Memory B cell (primary cell): Measurements from ENCODE around the gene BBLN.
"Not testable (repeated sequence)": the region's sequence is repeated elsewhere in the genome, so short reads cannot be mapped to it uniquely, and the experiment has no call there.

Experiments used
- ATAC-seq: fragments of 150-1000 bp; cut with Tn5 transposase; 2 replicates; pipeline ENCODE4 v1.10.0; 2021; ENCODE audit warnings: low read depth, mild to moderate bottlenecking, moderate library complexity
- DNase-seq, 2 donors: peaks; one replicate each; pipeline ENCODE4 v3.0.0; 2022; ENCODE audit warnings: low spot score in 2 of 2
- H3K27ac Mint-ChIP-seq: one replicate; pipeline ENCODE4 v1.8.0; 2022; ENCODE audit warnings: mild to moderate bottlenecking, moderate library complexity, mixed read lengths
- H3K27me3 Mint-ChIP-seq: one replicate; pipeline ENCODE4 v1.8.0; 2022; ENCODE audit warnings: mixed read lengths
- H3K36me3 Mint-ChIP-seq: one replicate; pipeline ENCODE4 v1.8.0; 2022; ENCODE audit warnings: mild to moderate bottlenecking, mixed read lengths
- H3K4me1 Mint-ChIP-seq: one replicate; pipeline ENCODE4 v1.8.0; 2022; ENCODE audit warnings: mixed read lengths
- H3K4me3 Mint-ChIP-seq: one replicate; pipeline ENCODE4 v1.8.0; 2022; ENCODE audit warnings: mild to moderate bottlenecking, moderate library complexity, mixed read lengths
- H3K9me3 Mint-ChIP-seq: one replicate; pipeline ENCODE4 v1.8.0; 2022; ENCODE audit warnings: mixed read lengths

BBLN gene

GRCh38 chr9:128130651-128131050 lies 29.4 kb upstream of the BBLN start:
- H3K4me1 Mint-ChIP-seq: peaks cover 10% of the 10 kb centered on the region
- not testable (repeated sequence) for H3K27ac Mint-ChIP-seq, H3K36me3 Mint-ChIP-seq, ATAC-seq, H3K9me3 Mint-ChIP-seq, H3K27me3 Mint-ChIP-seq, DNase-seq, H3K4me3 Mint-ChIP-seq

- not testable (repeated sequence) for H3K4me3 Mint-ChIP-seq, H3K27me3 Mint-ChIP-seq, DNase-seq, H3K4me1 Mint-ChIP-seq, H3K27ac Mint-ChIP-seq, ATAC-seq, H3K9me3 Mint-ChIP-seq, H3K36me3 Mint-ChIP-seq
Observed at GRCh38 chr9:128131346-128131745, 28.7 kb upstream of the BBLN start.

- DNase-seq, H3K36me3 Mint-ChIP-seq, H3K9me3 Mint-ChIP-seq, H3K27me3 Mint-ChIP-seq, H3K27ac Mint-ChIP-seq, H3K4me1 Mint-ChIP-seq, ATAC-seq, H3K4me3 Mint-ChIP-seq: not testable (repeated sequence)
Observed at GRCh38 chr9:128132139-128132538, 27.9 kb upstream of the BBLN start.

- not testable (repeated sequence) for H3K36me3 Mint-ChIP-seq, H3K4me3 Mint-ChIP-seq, ATAC-seq, H3K9me3 Mint-ChIP-seq, H3K27ac Mint-ChIP-seq, H3K4me1 Mint-ChIP-seq, H3K27me3 Mint-ChIP-seq, DNase-seq
Observed at GRCh38 chr9:128135561-128135960, 24.5 kb upstream of the BBLN start.

GRCh38 chr9:128136816-128137793 lies 23.0 kb upstream of the BBLN start:
- peaks cover 7% of the 10 kb centered on the region for H3K27me3 Mint-ChIP-seq
- H3K4me1 Mint-ChIP-seq: no peaks in the 10 kb centered on the region
- H3K4me3 Mint-ChIP-seq: no peak overlapping the region
- ATAC-seq (no peak), DNase-seq (no peak)
- no peaks in the 10 kb centered on the region for H3K9me3 Mint-ChIP-seq
- no peaks in the 10 kb centered on the region for H3K36me3 Mint-ChIP-seq
- H3K27ac Mint-ChIP-seq: no peak overlapping the region

- no peak for DNase-seq
- ATAC-seq: no peak
- Mint-ChIP-seq H3K27ac (no peak overlapping the region), H3K4me1 (no peaks in the 10 kb centered on the region), H3K27me3 (peaks cover 4% of the 10 kb centered on the region), H3K9me3 (no peaks in the 10 kb centered on the region), H3K4me3 (no peak overlapping the region), H3K36me3 (no peaks in the 10 kb centered on the region)
Observed at GRCh38 chr9:128138001-128138400, 22.1 kb upstream of the BBLN start.

GRCh38 chr9:128139621-128140020 lies 20.4 kb upstream of the BBLN start:
- no peak for ATAC-seq

GRCh38 chr9:128141604-128142003 lies 18.5 kb upstream of the BBLN start:
- Mint-ChIP-seq H3K27ac (no peak overlapping the region), H3K9me3 (no peaks in the 10 kb centered on the region), H3K4me1 (no peaks in the 10 kb centered on the region), H3K27me3 (peaks cover 4% of the 10 kb centered on the region), H3K4me3 (no peak overlapping the region), H3K36me3 (no peaks in the 10 kb centered on the region)
- DNase-seq: no peak
- no peak for ATAC-seq

More at GRCh38 chr9:128139621-128140020, 20.4 kb upstream of the BBLN start:
- no peak for DNase-seq
- no peak overlapping the region for H3K4me3 Mint-ChIP-seq
- H3K27me3 Mint-ChIP-seq: peaks cover 4% of the 10 kb centered on the region
- no peaks in the 10 kb centered on the region for H3K4me1 Mint-ChIP-seq
- no peak overlapping the region for H3K27ac Mint-ChIP-seq
- no peaks in the 10 kb centered on the region for H3K36me3 Mint-ChIP-seq
- H3K9me3 Mint-ChIP-seq: no peaks in the 10 kb centered on the region

- H3K36me3 Mint-ChIP-seq: no peaks in the 10 kb centered on the region
- DNase-seq (no peak), ATAC-seq (no peak)
- no peaks in the 10 kb centered on the region for H3K9me3 Mint-ChIP-seq
- peaks cover 4% of the 10 kb centered on the region for H3K27me3 Mint-ChIP-seq
- H3K4me3 Mint-ChIP-seq: no peak overlapping the region
- H3K27ac Mint-ChIP-seq: no peak overlapping the region
- no peaks in the 10 kb centered on the region for H3K4me1 Mint-ChIP-seq
Observed at GRCh38 chr9:128142061-128142460, 18.0 kb upstream of the BBLN start.

GRCh38 chr9:128142596-128142995 lies 17.5 kb upstream of the BBLN start:
- Mint-ChIP-seq H3K9me3 (no peaks in the 10 kb centered on the region), H3K4me3 (no peak overlapping the region), H3K27ac (no peak overlapping the region), H3K4me1 (no peaks in the 10 kb centered on the region), H3K27me3 (peaks cover 4% of the 10 kb centered on the region), H3K36me3 (no peaks in the 10 kb centered on the region)
- ATAC-seq (no peak), DNase-seq (no peak)

- H3K4me1 Mint-ChIP-seq: no peaks in the 10 kb centered on the region
- H3K36me3 Mint-ChIP-seq: no peaks in the 10 kb centered on the region
- H3K4me3 Mint-ChIP-seq: no peak overlapping the region
- ATAC-seq: no peak
- H3K27me3 Mint-ChIP-seq: peaks cover 4% of the 10 kb centered on the region
- H3K9me3 Mint-ChIP-seq: no peaks in the 10 kb centered on the region
- DNase-seq: no peak
- no peak overlapping the region for H3K27ac Mint-ChIP-seq
Observed at GRCh38 chr9:128143525-128144238, 16.4 kb upstream of the BBLN start.

- Mint-ChIP-seq H3K27me3 (peaks cover 4% of the 10 kb centered on the region), H3K36me3 (no peaks in the 10 kb centered on the region), H3K4me1 (no peaks in the 10 kb centered on the region), H3K9me3 (no peaks in the 10 kb centered on the region), H3K27ac (no peak overlapping the region), H3K4me3 (no peak overlapping the region)
- no peak for DNase-seq
- no peak for ATAC-seq
Observed at GRCh38 chr9:128144239-128145181, 15.6 kb upstream of the BBLN start.

- no peaks in the 10 kb centered on the region for H3K36me3 Mint-ChIP-seq
- no peaks in the 10 kb centered on the region for H3K9me3 Mint-ChIP-seq
- no peak overlapping the region for H3K4me3 Mint-ChIP-seq
- no peak for ATAC-seq
- H3K4me1 Mint-ChIP-seq: no peaks in the 10 kb centered on the region
- no peak for DNase-seq
- peaks cover 6% of the 10 kb centered on the region for H3K27me3 Mint-ChIP-seq
- no peak overlapping the region for H3K27ac Mint-ChIP-seq
Observed at GRCh38 chr9:128145536-128145935, 14.5 kb upstream of the BBLN start.
